K562 (cell line): Measurements from ENCODE around the gene PRSS21. TPM values are rescaled to one million over a fixed set of nuclear protein-coding genes. Genes with fewer than 3 reads are reported as not detected.

Source experiments
- ATAC-seq: fragments of 200-7000 bp; cut with Tn5 transposase; 3 replicates; pipeline ENCODE4 v1.9.1; 2020; ENCODE audit warnings: moderate library complexity
- BruUV-seq: library from RNA; stranded (reverse); fragments of 400-500 nt; replicated peaks from 2 replicates; lab custom pipeline; 2021; lab: Mats Ljungman, UMichigan
- CTCF ChIA-PET: fragments of 300-600 bp; formaldehyde crosslinking; extraction: SDS; loops from one replicate; lab custom pipeline; 2021; ENCODE audit warnings: low intra/inter-chr PET ratio; lab: Yijun Ruan, JAX
- POLR2A ChIA-PET: fragments of 300-600, 350-650 bp; sonication (Branson Sonifier 250); formaldehyde crosslinking; extraction: SDS; loops from one replicate; lab custom pipeline; 2021; ENCODE audit warnings: antibody characterized with exemption, inconsistent platforms; lab: Yijun Ruan, JAX
- DNase-seq, 4 experiments: peaks; one replicate each; pipeline versions ENCODE4 v3.0.0 to v3.0.0-alpha.2; 2011 to 2018; ENCODE audit warnings: low spot score in 3 of 4, mixed read lengths in 3 of 4; ENCODE audit errors: extremely low read depth in 1 of 4
- FAIRE-seq: peaks from 2 replicates; lab custom pipeline; 2011; peaks lifted over from hg19 to GRCh38; lab: Jason Lieb, UNC
- H2AFZ ChIP-seq: 2 replicates; pipeline ENCODE4 v1.6.0; 2011; ENCODE audit warnings: low read depth, low read length, control low read depth, inconsistent platforms
- H3K27ac ChIP-seq: fragments of 200-600 bp; 3 replicates; pipeline ENCODE4 v1.8.0; 2011; ENCODE audit warnings: low read depth, mild to moderate bottlenecking, control low read depth, inconsistent platforms, low read length, moderate library complexity, mixed read lengths; ENCODE audit errors: extremely low read depth
- H3K27me3 ChIP-seq, 2 experiments: fragments of 300-600 bp in 1 of 2; 2 replicates in 1 of 2; 3 replicates in 1 of 2; pipeline versions ENCODE4 v1.6.0 to v1.8.0; 2011; ENCODE audit warnings: inconsistent platforms in 2 of 2, low read length in 2 of 2, mild to moderate bottlenecking in 1 of 2, mixed read lengths in 1 of 2, moderate library complexity in 1 of 2; ENCODE audit not compliant: control insufficient read depth in 2 of 2, insufficient read depth in 2 of 2
- H3K36me3 ChIP-seq: fragments of 300-600 bp; 3 replicates; pipeline ENCODE4 v1.8.0; 2011; ENCODE audit warnings: mild to moderate bottlenecking, low read length, inconsistent platforms; ENCODE audit not compliant: control insufficient read depth, insufficient read depth
- H3K4me1 ChIP-seq, 2 experiments: fragments of 200-600 bp in 1 of 2; replicated peaks in 1 of 2; 2 replicates in 1 of 2; 3 replicates in 1 of 2; pipeline versions ENCODE4 v1.5.1 to v1.8.0; 2011; ENCODE audit warnings: inconsistent platforms in 2 of 2, low read length in 2 of 2, mild to moderate bottlenecking in 1 of 2, mixed read lengths in 1 of 2, moderate library complexity in 1 of 2; ENCODE audit not compliant: control insufficient read depth in 2 of 2, insufficient read depth in 2 of 2
- H3K4me2 ChIP-seq: 2 replicates; pipeline ENCODE4 v1.6.1; 2011; ENCODE audit warnings: low read length, control low read depth, inconsistent platforms, mixed read lengths; ENCODE audit not compliant: insufficient read depth
- H3K4me3 ChIP-seq: fragments of 200-600 bp; sonication (generic), shearing (Covaris generic); 2 replicates; pipeline ENCODE4 v1.5.1; 2016; ENCODE audit warnings: control low read depth, inconsistent platforms
- H3K79me2 ChIP-seq: fragments of 200-600 bp; 3 replicates; pipeline ENCODE4 v1.8.0; 2011; ENCODE audit warnings: low read length, inconsistent platforms; ENCODE audit not compliant: control insufficient read depth, insufficient read depth
- H3K9ac ChIP-seq, 2 experiments: 2 replicates each; pipeline versions ENCODE4 v1.6.0 to v1.6.1; 2011; ENCODE audit warnings: low read depth in 2 of 2, low read length in 2 of 2, control low read depth in 1 of 2, inconsistent platforms in 1 of 2, mild to moderate bottlenecking in 1 of 2, mixed read lengths in 1 of 2; ENCODE audit not compliant: insufficient read depth in 1 of 2
- H3K9me1 ChIP-seq: one replicate; pipeline ENCODE4 v1.6.0; 2011; ENCODE audit warnings: inconsistent platforms, mild to moderate bottlenecking, low read length, moderate library complexity; ENCODE audit not compliant: control insufficient read depth, insufficient read depth
- H3K9me3 ChIP-seq: replicated peaks from 2 replicates; pipeline ENCODE4 v1.5.1; 2011; ENCODE audit warnings: low read depth, low read length, inconsistent platforms; ENCODE audit not compliant: control insufficient read depth, insufficient read depth
- H4K20me1 ChIP-seq: replicated peaks from 2 replicates; pipeline ENCODE4 v1.6.1; 2011; ENCODE audit warnings: low read length, inconsistent platforms, mixed read lengths; ENCODE audit not compliant: control insufficient read depth, insufficient read depth
- EHMT2 ChIP-seq: fragments of 450-650 bp; IDR thresholded peaks from 2 replicates; pipeline ENCODE4 v1.6.1; 2018; ENCODE audit warnings: antibody characterized with exemption
- MIER1 ChIP-seq: fragments of 450-650 bp; IDR thresholded peaks from 2 replicates; pipeline ENCODE4 v1.6.1; 2016; ENCODE audit warnings: antibody characterized with exemption, mild to moderate bottlenecking, low read depth
- NFATC3 ChIP-seq: fragments of 450-650 bp; IDR thresholded peaks from 2 replicates; pipeline ENCODE4 v1.6.1; 2017; ENCODE audit warnings: mild to moderate bottlenecking
- REST ChIP-seq, 2 experiments: fragments of 450-650 bp; formaldehyde crosslinking in 1 of 2; IDR thresholded peaks; 2 replicates each; pipeline versions ENCODE4 v1.4.0 to v1.6.1; 2014 to 2020; ENCODE audit warnings: mild to moderate bottlenecking in 2 of 2, borderline replicate concordance in 1 of 2, low read depth in 1 of 2
- TGIF2 ChIP-seq: sonication (generic); formaldehyde crosslinking; IDR thresholded peaks from 2 replicates; pipeline ENCODE4 v1.8.1; 2022; ENCODE audit warnings: mild to moderate bottlenecking, missing genetic modification reagents, moderate library complexity
- THRAP3 ChIP-seq: fragments of 450-650 bp; IDR thresholded peaks from 2 replicates; pipeline ENCODE4 v1.6.1; 2016; ENCODE audit warnings: mild to moderate bottlenecking, inconsistent platforms, borderline replicate concordance
- ZBTB8A ChIP-seq: fragments of 450-650 bp; IDR thresholded peaks from 2 replicates; pipeline ENCODE4 v1.6.1; 2018; ENCODE audit warnings: mild to moderate bottlenecking, moderate library complexity; ENCODE audit not compliant: partially characterized antibody
- ZNF133 ChIP-seq: fragments of 250-450 bp; sonication (Bioruptor Pico); IDR thresholded peaks from 2 replicates; pipeline ENCODE4 v1.4.0; 2020; ENCODE audit warnings: mild to moderate bottlenecking
- WGBS: fragments of 100-300 bp; shearing (Covaris generic); methylation state at CpG from one replicate; pipeline ENCODE4 v1.1.6; 2016; ENCODE audit warnings: low coverage, mixed read lengths; ENCODE audit not compliant: insufficient coverage; ENCODE audit errors: missing lambda C conversion rate; 5-methylcytosine and 5-hydroxymethylcytosine counted together
- in situ Hi-C: fragments of 300-500 bp; cut with MboI; formaldehyde crosslinking; loops from 4 replicates; pipeline ENCODE4 v1.15.0; 2018; ENCODE audit warnings: inconsistent platforms, mixed read lengths
- intact Hi-C: fragments of 100-400 bp; cut with micrococcal nuclease; formaldehyde crosslinking; loops from 2 replicates; pipeline ENCODE4 v1.14.2; 2022
- polyA plus RNA-seq, 8 experiments: library from polyadenylated mRNA; depleted of rRNA in 4 of 8; stranded (reverse) in 5 of 8; unstranded in 3 of 8; fragments of >200 nt; fragmentation: Nextera tagmentation in 2 of 8; fragmentation: Illumina TruSeq in 1 of 8; extraction: Ambion mirVana in 2 of 8; extraction: Trizol in 1 of 8; gene quantifications; 2 replicates each; pipeline versions ENCODE4 v1.2.1 to v1.2.3, GENCODE V29; 2011 to 2014; ENCODE audit warnings: inconsistent platforms in 1 of 8, missing spikeins in 1 of 8
- total RNA-seq, 7 experiments: library from RNA; depleted of rRNA in 6 of 7; stranded (reverse); fragments of >200 nt in 6 of 7; fragmentation: Illumina TruSeq in 2 of 7; extraction: Trizol in 2 of 7; gene quantifications; 2 replicates each; pipeline versions ENCODE4 v1.2.1 to v1.2.3, GENCODE V29; 2011 to 2021; ENCODE audit warnings: low replicate concordance in 1 of 7
- TF ChIP-seq, protein P1 (sequence below): fragments of 200-800 bp; sonication (Bioruptor generic); IDR thresholded peaks from 2 replicates; pipeline ENCODE4 v1.6.1; 2017; ENCODE audit warnings: missing genetic modification characterization, missing compliant biosample characterization
- TF ChIP-seq, protein P2 (sequence below): fragments of 450-650 bp; IDR thresholded peaks from 2 replicates; pipeline ENCODE4 v1.6.1; 2018; ENCODE audit warnings: mild to moderate bottlenecking, low read depth; ENCODE audit not compliant: partially characterized antibody

The PRSS21 gene
- total and polyA plus RNA-seq, 9 of the 15 experiments (the other 6 are each of a cell fraction or from before 2014, with no cell fraction given): 12.1 to 121 (median 61.3) TPM

- Histone ChIP-seq H3K4me1 (peaks cover 0 to 33% of the 10 kb centered on the region in 2 experiments; a peak in 2 of 5 replicates), H3K9me3 (no peaks in the 10 kb centered on the region), H3K4me3 (no peak overlapping the region), H3K79me2 (no peaks in the 10 kb centered on the region), H3K9ac (no peak overlapping the region), H3K36me3 (no peaks in the 10 kb centered on the region), H2AFZ (no peak overlapping the region), H4K20me1 (peaks cover 10% of the 10 kb centered on the region), H3K27ac (no peak overlapping the region), H3K4me2 (no peak overlapping the region), H3K9me1 (no peaks in the 10 kb centered on the region), H3K27me3 (peaks cover 41 to 74% of the 10 kb centered on the region in 2 experiments)
- WGBS: 9% methylated on average over 14 of the region's 14 CpGs
- FAIRE-seq: no peak
- peak; percentile 89 for TF ChIP-seq EHMT2
- no peak for TF ChIP-seq TGIF2 (CRISPR knock-in tag)
- TF ChIP-seq ZNF133 (CRISPR knock-in tag): no peak
- peak; percentile 81 for TF ChIP-seq MIER1
- no peak for TF ChIP-seq THRAP3
- TF ChIP-seq, protein P1, sequence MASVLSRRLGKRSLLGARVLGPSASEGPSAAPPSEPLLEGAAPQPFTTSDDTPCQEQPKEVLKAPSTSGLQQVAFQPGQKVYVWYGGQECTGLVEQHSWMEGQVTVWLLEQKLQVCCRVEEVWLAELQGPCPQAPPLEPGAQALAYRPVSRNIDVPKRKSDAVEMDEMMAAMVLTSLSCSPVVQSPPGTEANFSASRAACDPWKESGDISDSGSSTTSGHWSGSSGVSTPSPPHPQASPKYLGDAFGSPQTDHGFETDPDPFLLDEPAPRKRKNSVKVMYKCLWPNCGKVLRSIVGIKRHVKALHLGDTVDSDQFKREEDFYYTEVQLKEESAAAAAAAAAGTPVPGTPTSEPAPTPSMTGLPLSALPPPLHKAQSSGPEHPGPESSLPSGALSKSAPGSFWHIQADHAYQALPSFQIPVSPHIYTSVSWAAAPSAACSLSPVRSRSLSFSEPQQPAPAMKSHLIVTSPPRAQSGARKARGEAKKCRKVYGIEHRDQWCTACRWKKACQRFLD (CRISPR knock-in tag): no peak
- TF ChIP-seq, protein P2, sequence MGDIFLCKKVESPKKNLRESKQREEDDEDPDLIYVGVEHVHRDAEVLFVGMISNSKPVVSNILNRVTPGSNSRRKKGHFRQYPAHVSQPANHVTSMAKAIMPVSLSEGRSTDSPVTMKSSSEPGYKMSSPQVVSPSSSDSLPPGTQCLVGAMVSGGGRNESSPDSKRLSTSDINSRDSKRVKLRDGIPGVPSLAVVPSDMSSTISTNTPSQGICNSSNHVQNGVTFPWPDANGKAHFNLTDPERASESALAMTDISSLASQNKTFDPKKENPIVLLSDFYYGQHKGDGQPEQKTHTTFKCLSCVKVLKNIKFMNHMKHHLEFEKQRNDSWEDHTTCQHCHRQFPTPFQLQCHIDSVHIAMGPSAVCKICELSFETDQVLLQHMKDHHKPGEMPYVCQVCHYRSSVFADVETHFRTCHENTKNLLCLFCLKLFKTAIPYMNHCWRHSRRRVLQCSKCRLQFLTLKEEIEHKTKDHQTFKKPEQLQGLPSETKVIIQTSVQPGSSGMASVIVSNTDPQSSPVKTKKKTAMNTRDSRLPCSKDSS: no peak
- no peak for TF ChIP-seq NFATC3
- peak; percentile 91 for TF ChIP-seq REST (IDR thresholded peaks at IDR 0.05; ENCODE audit: borderline replicate concordance)
- TF ChIP-seq REST (CRISPR knock-in tag; IDR thresholded peaks at IDR 0.05; ENCODE audit: low read depth): peak; percentile 73; the same call in 1 of the 2 replicates
- no peak for TF ChIP-seq ZBTB8A
- intact Hi-C loops: no loop called here
- DNase-seq: peak in 2 of 4 experiments; percentile 46 to 47
- BruUV-seq: no TSS peak
- in situ Hi-C loops: no loop called here
- ATAC-seq: no peak
- ChIA-PET CTCF (no interaction called here), POLR2A (interaction anchor here (2.4 kb wide), 1 partner anchor 11 kb away, joined by 8 read pairs; no protein-coding TSS in a partner anchor)
Observed at GRCh38 chr16:2827831-2828520, 10.9 kb downstream of the PRSS21 start.
